ENCODE measurements around the gene PSMG2.

Gene PSMG2

GRCh38 chr18:12659904-12660605 lies 42.8 kb upstream of the PSMG2 start:
- Histone ChIP-seq H3K9ac (ENCODE audit: low read length) (no peak overlapping the region), H3K36me3 (ENCODE audit: insufficient read depth, low read length) (no peaks in the 10 kb centered on the region), H3K79me2 (ENCODE audit: insufficient read depth, low read length) (no peaks in the 10 kb centered on the region), H3K27ac (ENCODE audit: low read depth, low read length, poor library complexity, severe bottlenecking) (no peak overlapping the region), H3K4me2 (ENCODE audit: low read length) (no peak overlapping the region), H4K20me1 (ENCODE audit: insufficient read depth, low read length) (no peaks in the 10 kb centered on the region), H3F3A (ENCODE audit: insufficient read depth, low read length) (peaks cover 7% of the 10 kb centered on the region; the same call in 1 of the 2 replicates), H3K27me3 (ENCODE audit: insufficient read depth, low read length) (peaks cover 4% of the 10 kb centered on the region; the same call in 1 of the 2 replicates), H3K9me2 (ENCODE audit: low read depth, low read length) (no peaks in the 10 kb centered on the region), H3K4me3 (ENCODE audit: low read depth, low read length, poor library complexity, severe bottlenecking) (no peak overlapping the region), H2AFZ (ENCODE audit: low read length) (no peak overlapping the region), H3K9me3 (ENCODE audit: low read length) (no peaks in the 10 kb centered on the region), H3K4me1 (ENCODE audit: insufficient read depth, low read length, severe bottlenecking) (peaks cover 16% of the 10 kb centered on the region)
- TF ChIP-seq EZH2 (IDR thresholded peaks at IDR 0.05; ENCODE audit: borderline replicate concordance, low read length) (no peak), CTCF (IDR thresholded peaks at IDR 0.05; ENCODE audit: low read length) (peak; percentile 98)

- no peak overlapping the region for H3K4me2 ChIP-seq (ENCODE audit: low read length)
- no peaks in the 10 kb centered on the region for H3F3A ChIP-seq (ENCODE audit: insufficient read depth, low read length)
- peaks cover 8% of the 10 kb centered on the region for H3K36me3 ChIP-seq (ENCODE audit: insufficient read depth, low read length)
- no peak for TF ChIP-seq CTCF (IDR thresholded peaks at IDR 0.05; ENCODE audit: low read length)
- TF ChIP-seq EZH2 (IDR thresholded peaks at IDR 0.05; ENCODE audit: borderline replicate concordance, low read length): no peak
- no peak overlapping the region for H2AFZ ChIP-seq (ENCODE audit: low read length)
- no peaks in the 10 kb centered on the region for H3K9me3 ChIP-seq (ENCODE audit: low read length)
- no peaks in the 10 kb centered on the region for H4K20me1 ChIP-seq (ENCODE audit: insufficient read depth, low read length)
- no peak overlapping the region for H3K4me3 ChIP-seq (ENCODE audit: low read depth, low read length, poor library complexity, severe bottlenecking)
- H3K27ac ChIP-seq (ENCODE audit: low read depth, low read length, poor library complexity, severe bottlenecking): no peak overlapping the region
- no peak overlapping the region for H3K9ac ChIP-seq (ENCODE audit: low read length)
- H3K4me1 ChIP-seq (ENCODE audit: insufficient read depth, low read length, severe bottlenecking): no peaks in the 10 kb centered on the region
- no peaks in the 10 kb centered on the region for H3K27me3 ChIP-seq (ENCODE audit: insufficient read depth, low read length)
- no peaks in the 10 kb centered on the region for H3K9me2 ChIP-seq (ENCODE audit: low read depth, low read length)
- H3K79me2 ChIP-seq (ENCODE audit: insufficient read depth, low read length): no peaks in the 10 kb centered on the region
Measured at GRCh38 chr18:12668041-12668440, 34.8 kb upstream of the PSMG2 start.

- H3K79me2 ChIP-seq (ENCODE audit: insufficient read depth, low read length): no peaks in the 10 kb centered on the region
- H3K9ac ChIP-seq (ENCODE audit: low read length): no peak overlapping the region
- no peak for TF ChIP-seq CTCF (IDR thresholded peaks at IDR 0.05; ENCODE audit: low read length)
- no peak for TF ChIP-seq EZH2 (IDR thresholded peaks at IDR 0.05; ENCODE audit: borderline replicate concordance, low read length)
- H3K4me2 ChIP-seq (ENCODE audit: low read length): no peak overlapping the region
- no peak overlapping the region for H3K27ac ChIP-seq (ENCODE audit: low read depth, low read length, poor library complexity, severe bottlenecking)
- no peaks in the 10 kb centered on the region for H3K9me2 ChIP-seq (ENCODE audit: low read depth, low read length)
- H3F3A ChIP-seq (ENCODE audit: insufficient read depth, low read length): no peaks in the 10 kb centered on the region
- H4K20me1 ChIP-seq (ENCODE audit: insufficient read depth, low read length): no peaks in the 10 kb centered on the region
- H2AFZ ChIP-seq (ENCODE audit: low read length): no peak overlapping the region
- H3K4me1 ChIP-seq (ENCODE audit: insufficient read depth, low read length, severe bottlenecking): no peaks in the 10 kb centered on the region
- H3K36me3 ChIP-seq (ENCODE audit: insufficient read depth, low read length): peaks cover 42% of the 10 kb centered on the region
- H3K27me3 ChIP-seq (ENCODE audit: insufficient read depth, low read length): no peaks in the 10 kb centered on the region
- no peaks in the 10 kb centered on the region for H3K9me3 ChIP-seq (ENCODE audit: low read length)
- H3K4me3 ChIP-seq (ENCODE audit: low read depth, low read length, poor library complexity, severe bottlenecking): no peak overlapping the region
Measured at GRCh38 chr18:12679183-12679786, 23.6 kb upstream of the PSMG2 start.

All from OCI-LY1 (cell line).